Measurements from ENCODE around the gene KIRREL2. TPM values are rescaled to one million over a fixed set of nuclear protein-coding genes. Genes with fewer than 3 reads are reported as not detected.

KIRREL2 gene
- total RNA-seq, 4 donors from 2014 or later, result not detected

GRCh38 chr19:35904311-35905068 lies 47.8 kb downstream of the KIRREL2 start:
- no peak for DNase-seq
- in situ Hi-C loops (cut with MboI; ENCODE audit: low pct_ligation_motif_present in 1 of 4, low pct_unique_long_range_greater_than_20kb in 1 of 4, low sequenced_read_pairs in 3 of 4) (no loop called here), intact Hi-C loops (cut with DNase I; ENCODE audit: low total_unique reads) (no loop called here)
- Histone ChIP-seq H3K27me3 (no peaks in the 10 kb centered on the region), H3K27ac (peak overlapping the region; percentile 9 to 94 (median 88)), H3K4me1 (peaks cover 0 to 27% (median 7%) of the 10 kb centered on the region in 4 donors), H3K9me3 (no peaks in the 10 kb centered on the region), H3K36me3 (no peaks in the 10 kb centered on the region), H3K4me3 (no peak overlapping the region)
- WGBS, 2 donors (ENCODE audit: low coverage in 1 of 2), result 62 to 87% methylated on average over 3 to 10 of the region's 10 CpGs
- TF ChIP-seq EP300 (IDR thresholded peaks at IDR 0.05; ENCODE audit: low read depth) (no peak), CTCF (IDR thresholded peaks at IDR 0.05) (no peak), POLR2A (IDR thresholded peaks at IDR 0.05) (no peak), POLR2AphosphoS5 (IDR thresholded peaks at IDR 0.05) (no peak)

GRCh38 chr19:35905178-35905727 lies 48.5 kb downstream of the KIRREL2 start:
- intact Hi-C loops (cut with DNase I; ENCODE audit: low total_unique reads), result no loop called here
- Histone ChIP-seq H3K36me3 (no peaks in the 10 kb centered on the region), H3K27me3 (no peaks in the 10 kb centered on the region), H3K27ac (peak overlapping the region; percentile 9 to 94 (median 71)), H3K4me1 (peaks cover 0 to 27% (median 7%) of the 10 kb centered on the region in 4 donors), H3K9me3 (no peaks in the 10 kb centered on the region), H3K4me3 (no peak overlapping the region)
- no peak for DNase-seq
- WGBS, 2 donors (ENCODE audit: low coverage in 1 of 2), result 61 to 75% methylated on average over 6 of the region's 6 CpGs
- TF ChIP-seq POLR2A (IDR thresholded peaks at IDR 0.05) (no peak), EP300 (IDR thresholded peaks at IDR 0.05; ENCODE audit: low read depth) (no peak), CTCF (IDR thresholded peaks at IDR 0.05) (no peak), POLR2AphosphoS5 (IDR thresholded peaks at IDR 0.05) (no peak)
- in situ Hi-C loops (cut with MboI; ENCODE audit: low pct_ligation_motif_present in 1 of 4, low pct_unique_long_range_greater_than_20kb in 1 of 4, low sequenced_read_pairs in 3 of 4), result no loop called here

GRCh38 chr19:35907377-35907745 lies 50.6 kb downstream of the KIRREL2 start:
- Histone ChIP-seq H3K9me3 (no peaks in the 10 kb centered on the region), H3K4me1 (peaks cover 0 to 17% (median 3%) of the 10 kb centered on the region in 4 donors), H3K36me3 (no peaks in the 10 kb centered on the region), H3K4me3 (peak overlapping the region in 1 of 4 donors; percentile 23), H3K27me3 (no peaks in the 10 kb centered on the region), H3K27ac (peak overlapping the region; percentile 54 to 94 (median 64))
- intact Hi-C loops (cut with DNase I; ENCODE audit: low total_unique reads), result no loop called here
- no peak for TF ChIP-seq POLR2A (IDR thresholded peaks at IDR 0.05)
- TF ChIP-seq CTCF (IDR thresholded peaks at IDR 0.05), result no peak
- TF ChIP-seq EP300 (IDR thresholded peaks at IDR 0.05; ENCODE audit: low read depth), result no peak
- TF ChIP-seq POLR2AphosphoS5 (IDR thresholded peaks at IDR 0.05), result no peak
- DNase-seq, result no peak
- 69 to 90% methylated on average over 2 to 12 of the region's 12 CpGs for WGBS, 2 donors (ENCODE audit: low coverage in 1 of 2)
- in situ Hi-C loops (cut with MboI; ENCODE audit: low pct_ligation_motif_present in 1 of 4, low pct_unique_long_range_greater_than_20kb in 1 of 4, low sequenced_read_pairs in 3 of 4), result no loop called here

GRCh38 chr19:35908010-35908441 lies 51.3 kb downstream of the KIRREL2 start, which contains the start of gene TYROBP:
TSS of gene TYROBP (minus strand) at chr19:35908295. CDS start at chr19:35908228, 67 bp downstream.
- in situ Hi-C loops (cut with MboI; ENCODE audit: low pct_ligation_motif_present in 1 of 4, low pct_unique_long_range_greater_than_20kb in 1 of 4, low sequenced_read_pairs in 3 of 4), result no loop called here
- H3K9me3 ChIP-seq, result no peaks in the 10 kb centered on the region
- peaks cover 0 to 16% (median 3%) of the 10 kb centered on the region in 4 donors for H3K4me1 ChIP-seq
- peak within 1 kb of the TSS in 1 of 4 donors; percentile 23 for H3K4me3 ChIP-seq
- intact Hi-C loops (cut with DNase I; ENCODE audit: low total_unique reads), result no loop called here
- DNase-seq, result no peak
- peak within 1 kb of the TSS; percentile 54 to 94 (median 64) for H3K27ac ChIP-seq
- 50 to 84% methylated on average over 2 to 9 of the region's 9 CpGs for WGBS, 2 donors (ENCODE audit: low coverage in 1 of 2)
- TF ChIP-seq CTCF (IDR thresholded peaks at IDR 0.05) (no peak), EP300 (IDR thresholded peaks at IDR 0.05; ENCODE audit: low read depth) (no peak), POLR2A (IDR thresholded peaks at IDR 0.05) (peak; percentile 51), POLR2AphosphoS5 (IDR thresholded peaks at IDR 0.05) (peak in 2 of 3 donors; percentile 11 to 51)
- no peaks in the 10 kb centered on the region for H3K36me3 ChIP-seq
- no peaks in the 10 kb centered on the region for H3K27me3 ChIP-seq

All from transverse colon (tissue), 4 donors.